Neural crest cell (in vitro differentiated cells): Measurements from ENCODE around the gene BCL11B. TPM values are rescaled to one million over a fixed set of nuclear protein-coding genes. Genes with fewer than 3 reads are reported as not detected.

Source experiments
- DNase-seq: peaks from one replicate; pipeline ENCODE4 v3.0.0; 2021; ENCODE audit warnings: low read depth, mixed read lengths, low spot score
- H3K27ac Mint-ChIP-seq: one replicate; pipeline ENCODE4 v1.8.0; 2021; ENCODE audit warnings: mild to moderate bottlenecking, mixed read lengths; ENCODE audit not compliant: unreplicated experiment
- H3K27me3 Mint-ChIP-seq: 2 replicates; pipeline ENCODE4 v1.8.0; 2021; ENCODE audit warnings: low read depth, mild to moderate bottlenecking, mixed read lengths
- H3K36me3 Mint-ChIP-seq: 2 replicates; pipeline ENCODE4 v1.8.0; 2021; ENCODE audit warnings: low read depth, mild to moderate bottlenecking, mixed read lengths
- H3K4me1 Mint-ChIP-seq: 2 replicates; pipeline ENCODE4 v1.8.0; 2021; ENCODE audit warnings: mixed read lengths
- H3K4me3 Mint-ChIP-seq: one replicate; pipeline ENCODE4 v1.8.0; 2021; ENCODE audit warnings: mild to moderate bottlenecking, mixed read lengths
- H3K9me3 Mint-ChIP-seq: 2 replicates; pipeline ENCODE4 v1.8.0; 2021; ENCODE audit warnings: mixed read lengths
- total RNA-seq: library from RNA; stranded (reverse); gene quantifications from 2 replicates; pipeline ENCODE4 v1.2.1, GENCODE V29; 2021
- TF ChIP-seq, protein P1 (sequence below): fragments of 200-600 bp; sonication (generic); conservative IDR thresholded peaks from 2 replicates; pipeline ENCODE4 v1.5.0; 2021; ENCODE audit warnings: antibody characterized with exemption, mild to moderate bottlenecking

Gene BCL11B
- total RNA-seq, 1 donor from 2014 or later = 0.28 TPM

DNA sequence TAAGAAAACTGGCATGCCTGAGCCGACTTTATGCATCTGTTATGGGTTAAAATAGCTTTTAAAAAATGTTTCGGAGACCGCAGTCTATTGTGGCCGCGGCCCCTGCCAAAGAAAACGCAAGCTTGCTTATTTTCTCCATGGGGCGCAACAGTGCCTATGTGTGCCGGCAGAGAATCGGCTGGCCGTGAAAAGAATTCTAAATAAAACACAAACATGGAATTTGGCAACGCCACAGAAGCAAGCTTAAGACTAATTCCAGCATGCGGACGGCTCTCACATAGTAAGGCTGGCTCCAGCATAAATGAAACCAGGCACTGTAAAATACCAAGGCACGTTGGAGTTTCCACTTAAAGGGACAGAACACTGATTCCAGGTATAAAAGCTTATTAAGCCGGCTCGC, 56.7 kb downstream of the BCL11B start:
- Mint-ChIP-seq H3K4me1 (no peaks in the 10 kb centered on the region), H3K27me3 (no peaks in the 10 kb centered on the region), H3K36me3 (no peaks in the 10 kb centered on the region), H3K9me3 (no peaks in the 10 kb centered on the region), H3K27ac (no peak overlapping the region), H3K4me3 (no peak overlapping the region)
- TF ChIP-seq, protein P1, sequence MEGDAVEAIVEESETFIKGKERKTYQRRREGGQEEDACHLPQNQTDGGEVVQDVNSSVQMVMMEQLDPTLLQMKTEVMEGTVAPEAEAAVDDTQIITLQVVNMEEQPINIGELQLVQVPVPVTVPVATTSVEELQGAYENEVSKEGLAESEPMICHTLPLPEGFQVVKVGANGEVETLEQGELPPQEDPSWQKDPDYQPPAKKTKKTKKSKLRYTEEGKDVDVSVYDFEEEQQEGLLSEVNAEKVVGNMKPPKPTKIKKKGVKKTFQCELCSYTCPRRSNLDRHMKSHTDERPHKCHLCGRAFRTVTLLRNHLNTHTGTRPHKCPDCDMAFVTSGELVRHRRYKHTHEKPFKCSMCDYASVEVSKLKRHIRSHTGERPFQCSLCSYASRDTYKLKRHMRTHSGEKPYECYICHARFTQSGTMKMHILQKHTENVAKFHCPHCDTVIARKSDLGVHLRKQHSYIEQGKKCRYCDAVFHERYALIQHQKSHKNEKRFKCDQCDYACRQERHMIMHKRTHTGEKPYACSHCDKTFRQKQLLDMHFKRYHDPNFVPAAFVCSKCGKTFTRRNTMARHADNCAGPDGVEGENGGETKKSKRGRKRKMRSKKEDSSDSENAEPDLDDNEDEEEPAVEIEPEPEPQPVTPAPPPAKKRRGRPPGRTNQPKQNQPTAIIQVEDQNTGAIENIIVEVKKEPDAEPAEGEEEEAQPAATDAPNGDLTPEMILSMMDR = no peak
- DNase-seq = no peak

DNA sequence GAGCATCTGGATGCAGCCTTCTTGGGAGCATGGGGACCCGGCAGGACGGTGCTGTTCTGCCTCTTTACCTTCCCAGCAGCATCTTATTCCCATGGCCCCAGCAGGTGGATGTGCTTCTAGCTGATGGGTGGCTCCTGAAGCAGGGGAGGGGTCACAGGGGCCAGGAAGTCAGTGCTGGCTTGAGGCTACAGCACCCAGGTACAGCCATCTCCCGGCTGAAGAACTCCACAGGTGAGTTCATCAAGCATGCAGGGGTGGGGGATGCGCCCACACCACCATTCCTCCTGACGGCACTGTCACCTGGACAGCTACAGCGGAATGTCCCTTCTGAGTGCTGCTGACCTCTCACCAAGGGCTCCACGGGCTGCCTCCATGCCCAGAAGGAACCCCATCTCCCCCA, 57.3 kb downstream of the BCL11B start:
- TF ChIP-seq, protein P1 = no peak
- Mint-ChIP-seq H3K4me3 (no peak overlapping the region), H3K9me3 (no peaks in the 10 kb centered on the region), H3K4me1 (no peaks in the 10 kb centered on the region), H3K27me3 (no peaks in the 10 kb centered on the region), H3K36me3 (no peaks in the 10 kb centered on the region), H3K27ac (no peak overlapping the region)
- DNase-seq = no peak

DNA sequence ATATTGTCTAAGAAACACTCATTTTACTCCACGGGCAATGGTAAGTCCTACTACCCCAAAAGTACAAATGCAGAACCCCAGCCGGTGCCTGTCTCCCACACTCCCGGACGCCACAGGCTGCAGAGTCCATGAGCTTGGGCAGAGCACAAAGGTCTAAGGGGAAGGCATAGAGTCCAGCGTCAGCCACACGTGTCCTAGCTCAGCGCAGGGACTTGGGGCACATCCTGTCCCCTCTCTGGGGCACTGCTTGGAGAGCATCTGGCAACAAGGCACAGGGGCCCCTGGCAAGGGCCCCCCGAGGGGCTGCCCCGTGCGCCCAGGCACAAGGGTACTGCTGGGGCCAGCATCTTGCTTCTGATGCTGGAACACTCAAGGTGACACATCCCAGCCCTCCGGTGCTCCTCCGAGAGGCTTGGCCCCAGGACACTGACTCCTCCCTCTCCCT, 58.4 kb downstream of the BCL11B start:
- TF ChIP-seq, protein P1 = no peak
- Mint-ChIP-seq H3K9me3 (no peaks in the 10 kb centered on the region), H3K4me1 (no peaks in the 10 kb centered on the region), H3K36me3 (no peaks in the 10 kb centered on the region), H3K27ac (no peak overlapping the region), H3K4me3 (no peak overlapping the region), H3K27me3 (no peaks in the 10 kb centered on the region)
- no peak for DNase-seq

DNA sequence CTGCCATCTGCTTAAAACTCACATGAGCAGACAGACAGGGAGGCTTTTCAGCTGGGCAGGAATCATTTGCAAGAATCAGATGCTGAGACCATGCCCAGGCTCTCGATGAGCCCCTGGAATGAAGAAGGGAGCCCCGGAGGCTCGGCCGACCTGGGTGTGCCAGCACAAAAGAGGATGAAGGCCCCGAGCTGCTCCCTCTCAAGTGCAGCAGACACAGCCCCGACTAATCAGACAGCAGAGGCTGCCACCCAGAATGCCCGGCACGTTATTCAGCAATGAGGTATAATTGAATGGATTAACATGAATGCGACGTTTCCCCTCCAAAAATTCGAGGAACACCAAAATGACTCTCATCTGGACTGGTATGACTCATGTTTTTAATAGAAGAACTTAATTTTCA, 58.9 kb downstream of the BCL11B start:
- no peak for DNase-seq
- Mint-ChIP-seq H3K27ac (no peak overlapping the region), H3K9me3 (no peaks in the 10 kb centered on the region), H3K4me3 (no peak overlapping the region), H3K4me1 (no peaks in the 10 kb centered on the region), H3K36me3 (no peaks in the 10 kb centered on the region), H3K27me3 (no peaks in the 10 kb centered on the region)
- TF ChIP-seq, protein P1 = no peak

GRCh38 chr14:99212646-99213045, 59.4 kb downstream of the BCL11B start:
- no peaks in the 10 kb centered on the region for H3K27me3 Mint-ChIP-seq
- DNase-seq = no peak

More at GRCh38 chr14:99212646-99213045, 59.4 kb downstream of the BCL11B start:
- TF ChIP-seq, protein P1 = no peak
- Mint-ChIP-seq H3K4me1 (no peaks in the 10 kb centered on the region), H3K4me3 (no peak overlapping the region), H3K27ac (no peak overlapping the region), H3K36me3 (no peaks in the 10 kb centered on the region), H3K9me3 (no peaks in the 10 kb centered on the region)
